Activated CD8-positive, alpha-beta memory T cell treated with anti-CD3 and anti-CD28 coated beads, Interleukin-2, amount 50 U/mL, for 24 hours (primary cell): ENCODE measurements around the gene RPS6KB2.
A peak's percentile ranks its signal among the peaks of the same experiment; 100 is the strongest.
"Not testable (repeated sequence)": the region's sequence is repeated elsewhere in the genome, so short reads cannot be mapped to it uniquely, and the experiment has no call there.

ENCODE experiments used
- DNase-seq: peaks from one replicate; pipeline ENCODE4 v3.0.0-alpha.2; 2020; ENCODE audit errors: extremely low read depth

The RPS6KB2 gene

GRCh38 chr11:67397986-67398660, 30.2 kb upstream of the RPS6KB2 start:
- no peak for DNase-seq

GRCh38 chr11:67398661-67399563, 29.4 kb upstream of the RPS6KB2 start:
- no peak for DNase-seq

- DNase-seq: no peak
Measured at GRCh38 chr11:67400251-67400941, 27.9 kb upstream of the RPS6KB2 start.

DNA sequence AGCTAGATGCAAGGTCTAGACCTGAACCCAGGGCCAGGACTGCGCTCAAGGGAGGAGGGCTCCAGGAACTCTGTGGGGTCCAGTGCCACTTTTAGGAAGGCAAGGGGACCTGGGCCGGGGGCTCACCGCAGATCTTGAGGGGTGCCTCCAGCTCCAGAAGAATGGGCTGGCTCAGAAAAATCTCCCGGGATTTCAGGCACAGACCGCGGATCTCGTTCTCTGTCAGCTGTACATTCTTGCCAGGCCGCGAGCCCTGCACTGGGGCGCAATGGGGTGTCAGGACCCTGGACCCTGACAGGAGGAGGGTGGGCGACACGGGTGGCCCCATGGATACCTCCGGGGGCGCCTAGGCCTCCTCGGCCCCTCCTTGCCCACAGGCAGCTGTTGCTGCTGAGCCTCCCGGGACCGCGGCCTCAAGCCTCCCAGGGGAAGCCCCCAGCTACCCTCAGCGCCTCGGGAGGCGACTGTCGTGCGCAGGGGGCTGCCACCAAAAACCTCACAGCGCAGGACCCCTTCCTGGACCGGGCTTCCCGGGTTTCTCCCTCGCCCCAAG, 27.3 kb upstream of the RPS6KB2 start:
- no peak for DNase-seq

DNA sequence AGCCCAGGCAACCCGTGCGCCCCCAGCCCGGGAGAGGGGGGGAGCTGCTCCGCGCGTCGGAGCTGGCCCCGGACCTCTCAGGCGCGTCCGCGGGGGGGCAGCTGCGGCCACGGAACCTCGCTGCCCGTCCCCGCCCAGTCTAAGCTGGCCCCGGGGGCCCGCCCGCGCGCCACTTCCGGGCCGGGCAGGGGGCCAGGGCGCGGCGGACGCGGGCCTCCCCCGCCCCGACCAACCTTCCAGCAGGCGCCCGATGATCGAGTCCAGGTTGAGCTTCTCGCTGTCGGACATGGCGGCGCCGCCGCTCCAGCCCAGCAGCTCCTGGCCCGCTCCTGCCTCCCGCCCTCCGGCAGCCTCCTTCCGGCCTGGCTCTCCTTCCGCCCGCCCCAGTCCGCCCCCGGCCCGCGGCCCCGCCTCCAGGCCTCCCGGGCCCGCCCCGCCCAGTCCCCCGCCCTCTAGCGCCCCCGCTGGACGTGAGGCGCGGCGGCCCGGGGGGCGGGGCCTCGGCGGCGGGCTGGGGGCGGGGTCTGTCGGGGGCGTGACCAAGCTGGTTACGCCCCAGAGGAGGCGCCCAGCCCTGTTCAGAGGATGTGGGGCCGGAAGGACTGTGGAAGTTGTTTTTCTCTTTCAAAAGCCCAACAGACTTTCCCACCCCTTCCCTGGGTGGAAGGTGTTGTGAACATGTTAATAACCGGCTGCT, 26.7 kb upstream of the RPS6KB2 start, which contains the start of gene PPP1CA:
Gene PPP1CA (minus strand): TSS at position 364 of the 697 bp plus-strand sequence. CDS start 76 bp downstream, at position 288.
- DNase-seq: peak; percentile 70

GRCh38 chr11:67402192-67402839, 26.0 kb upstream of the RPS6KB2 start:
- not testable (repeated sequence) for DNase-seq

GRCh38 chr11:67403085-67403484, 25.2 kb upstream of the RPS6KB2 start:
- DNase-seq: not testable (repeated sequence)

- no peak for DNase-seq
Measured at GRCh38 chr11:67404515-67405195, 23.6 kb upstream of the RPS6KB2 start.

DNA sequence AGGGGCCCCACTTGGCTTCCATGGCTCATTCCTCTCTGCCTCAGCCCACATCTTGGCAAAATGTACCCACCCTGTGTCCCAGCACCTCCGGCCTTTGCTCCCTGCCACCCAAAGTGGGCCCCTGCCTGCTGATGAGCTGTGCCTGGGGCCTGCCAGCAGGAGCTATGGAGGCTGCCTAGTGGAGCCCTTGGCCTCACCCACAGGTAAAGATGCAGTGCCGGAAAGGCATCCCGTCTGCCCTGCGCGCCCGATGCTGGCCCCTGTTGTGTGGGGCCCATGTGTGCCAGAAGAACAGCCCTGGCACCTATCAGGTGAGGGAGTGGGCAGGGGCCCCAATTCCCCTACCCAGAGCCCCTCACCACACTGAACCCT, 23.1 kb upstream of the RPS6KB2 start:
- DNase-seq: no peak

GRCh38 chr11:67405688-67406339, 22.5 kb upstream of the RPS6KB2 start:
- no peak for DNase-seq

DNA sequence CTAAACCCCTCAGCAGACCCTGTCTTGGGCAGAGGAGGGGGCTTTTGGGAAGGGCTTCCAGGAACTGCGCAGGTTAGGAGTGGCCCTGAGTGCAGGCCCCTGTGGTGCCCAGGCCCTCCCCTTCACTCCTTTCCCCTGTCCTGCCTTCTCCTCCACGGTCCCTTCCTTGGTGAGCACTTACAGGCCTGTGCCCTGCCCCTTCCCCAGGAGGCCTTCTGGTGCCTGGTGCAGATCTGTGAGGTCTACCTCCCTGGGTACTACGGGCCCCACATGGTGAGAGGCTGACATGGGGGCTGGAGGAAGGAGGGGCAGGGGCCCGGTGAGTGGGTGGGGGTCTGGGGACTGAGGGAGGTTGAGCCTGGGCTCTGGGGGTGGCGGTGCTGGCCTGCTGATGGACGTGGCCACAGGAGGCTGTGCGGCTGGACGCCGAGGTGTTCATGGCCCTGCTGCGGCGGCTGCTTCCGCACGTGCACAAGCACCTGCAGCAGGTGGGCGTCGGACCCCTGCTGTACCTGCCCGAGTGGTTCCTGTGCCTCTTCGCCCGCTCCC, 21.8 kb upstream of the RPS6KB2 start:
- no peak for DNase-seq

DNA sequence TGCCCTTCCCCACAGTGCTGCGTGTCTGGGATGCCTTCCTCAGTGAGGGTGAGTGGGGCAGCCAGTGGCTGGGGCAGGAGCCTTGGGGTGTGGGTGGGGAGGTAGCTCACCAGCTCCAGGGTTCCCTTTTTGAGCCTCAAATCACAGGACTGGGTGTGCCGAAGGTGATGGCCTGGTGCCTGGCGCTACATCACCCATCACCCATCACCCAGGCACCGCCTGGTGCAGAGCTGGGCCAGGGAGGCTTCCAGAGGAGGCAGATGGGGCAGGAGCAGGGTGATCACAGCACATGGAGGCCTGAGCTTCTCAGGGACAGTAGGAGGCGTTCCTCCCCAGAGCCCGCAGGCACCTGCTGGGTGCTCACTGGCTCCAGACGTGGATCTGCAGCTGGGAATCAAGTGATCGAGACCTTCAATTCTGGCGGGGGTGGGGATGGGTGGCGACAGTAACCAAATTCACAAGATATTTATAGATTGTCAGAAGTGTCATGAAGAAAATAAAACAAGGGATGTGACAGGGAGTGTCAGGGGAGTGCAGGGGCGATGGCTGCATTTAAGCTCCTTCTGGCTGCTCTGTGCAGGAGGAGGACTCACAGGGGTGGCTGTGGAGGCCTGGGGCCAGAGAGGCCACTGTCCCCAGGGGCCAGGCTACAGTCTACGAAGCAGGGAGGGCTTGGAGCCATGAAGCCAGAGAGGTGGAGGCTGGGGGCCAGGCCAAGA, 21.2 kb upstream of the RPS6KB2 start:
- DNase-seq: no peak

DNA sequence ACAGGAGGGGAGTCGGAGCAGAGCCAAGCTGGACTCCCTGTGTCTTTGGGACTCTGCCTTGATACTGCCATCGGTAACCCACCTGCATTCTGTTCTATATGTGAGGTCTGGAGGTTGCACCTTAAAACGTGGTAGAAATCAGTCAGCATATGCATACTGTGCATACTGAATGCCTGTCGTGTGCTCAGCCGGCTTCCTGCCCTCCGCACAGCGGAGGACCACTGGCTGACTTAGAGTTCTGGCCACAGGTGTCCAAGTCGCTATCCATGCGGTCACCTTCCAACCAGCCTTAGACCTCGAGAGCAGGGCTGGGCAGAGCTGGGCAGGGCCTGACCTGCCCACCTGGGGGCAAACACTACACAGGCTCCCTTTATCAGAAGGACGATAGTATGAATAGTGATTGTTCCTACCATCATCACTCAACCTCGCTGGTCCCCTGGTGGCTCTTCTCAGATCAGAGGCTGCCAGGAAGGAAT, 20.6 kb upstream of the RPS6KB2 start:
- no peak for DNase-seq

GRCh38 chr11:67408437-67409200, 19.7 kb upstream of the RPS6KB2 start:
- no peak for DNase-seq

GRCh38 chr11:67409261-67409666, 19.0 kb upstream of the RPS6KB2 start:
- no peak for DNase-seq

DNA sequence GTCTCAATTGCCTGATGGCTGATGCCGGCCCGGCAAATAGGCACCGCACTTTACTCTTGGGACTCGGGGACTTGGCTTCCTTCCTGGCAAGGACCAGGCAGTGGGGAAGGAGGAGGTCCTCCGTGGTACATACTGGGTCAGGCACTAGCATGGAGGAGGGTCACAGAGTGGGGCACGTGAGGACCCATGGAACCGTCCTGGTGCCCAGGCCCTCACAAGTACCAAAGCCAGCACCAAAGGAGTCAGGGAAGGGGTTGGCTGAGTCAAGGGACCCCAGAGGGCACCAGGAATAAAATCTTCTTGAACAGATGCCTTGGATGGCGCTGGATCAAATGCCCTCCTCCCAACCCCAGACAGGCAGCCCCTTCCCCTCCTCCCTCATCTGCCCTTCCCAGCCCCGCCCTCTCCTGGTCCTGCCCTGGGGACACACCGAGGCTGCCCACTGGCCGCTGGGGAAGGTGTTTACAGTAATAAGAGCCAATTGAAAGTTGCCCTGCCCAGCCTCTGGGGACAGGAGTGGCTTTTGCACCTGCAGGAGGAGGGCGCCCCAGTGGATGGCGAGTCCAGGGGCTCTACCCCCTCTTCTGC, 18.4 kb upstream of the RPS6KB2 start:
- DNase-seq: no peak

GRCh38 chr11:67410369-67410831, 17.9 kb upstream of the RPS6KB2 start:
- no peak for DNase-seq
